Measurements from ENCODE around the gene SIGLEC11.
"Not testable (repeated sequence)": the region's sequence is repeated elsewhere in the genome, so short reads cannot be mapped to it uniquely, and the experiment has no call there.

The SIGLEC11 gene

DNA sequence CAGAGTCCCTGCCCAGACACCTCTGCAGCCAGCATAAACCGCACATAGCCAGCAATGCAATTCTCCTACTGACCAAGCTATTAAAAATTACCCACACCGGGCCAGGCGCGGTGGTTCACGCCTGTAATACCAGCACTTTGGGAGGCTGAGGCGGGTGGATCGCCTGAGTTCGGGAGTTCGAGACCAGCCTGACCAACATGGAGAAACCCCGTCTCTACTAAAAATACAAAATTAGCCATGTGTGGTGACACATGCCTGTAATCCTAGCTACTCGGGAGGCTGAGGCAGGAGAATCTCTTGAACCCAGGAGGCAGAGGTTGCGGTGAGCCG is 36.1 kb downstream of the SIGLEC11 start:
- not testable (repeated sequence) for DNase-seq

- DNase-seq = no peak
These were observed 36.7 kb downstream of the SIGLEC11 start for GRCh38 chr19:49924004-49924880.

DNA sequence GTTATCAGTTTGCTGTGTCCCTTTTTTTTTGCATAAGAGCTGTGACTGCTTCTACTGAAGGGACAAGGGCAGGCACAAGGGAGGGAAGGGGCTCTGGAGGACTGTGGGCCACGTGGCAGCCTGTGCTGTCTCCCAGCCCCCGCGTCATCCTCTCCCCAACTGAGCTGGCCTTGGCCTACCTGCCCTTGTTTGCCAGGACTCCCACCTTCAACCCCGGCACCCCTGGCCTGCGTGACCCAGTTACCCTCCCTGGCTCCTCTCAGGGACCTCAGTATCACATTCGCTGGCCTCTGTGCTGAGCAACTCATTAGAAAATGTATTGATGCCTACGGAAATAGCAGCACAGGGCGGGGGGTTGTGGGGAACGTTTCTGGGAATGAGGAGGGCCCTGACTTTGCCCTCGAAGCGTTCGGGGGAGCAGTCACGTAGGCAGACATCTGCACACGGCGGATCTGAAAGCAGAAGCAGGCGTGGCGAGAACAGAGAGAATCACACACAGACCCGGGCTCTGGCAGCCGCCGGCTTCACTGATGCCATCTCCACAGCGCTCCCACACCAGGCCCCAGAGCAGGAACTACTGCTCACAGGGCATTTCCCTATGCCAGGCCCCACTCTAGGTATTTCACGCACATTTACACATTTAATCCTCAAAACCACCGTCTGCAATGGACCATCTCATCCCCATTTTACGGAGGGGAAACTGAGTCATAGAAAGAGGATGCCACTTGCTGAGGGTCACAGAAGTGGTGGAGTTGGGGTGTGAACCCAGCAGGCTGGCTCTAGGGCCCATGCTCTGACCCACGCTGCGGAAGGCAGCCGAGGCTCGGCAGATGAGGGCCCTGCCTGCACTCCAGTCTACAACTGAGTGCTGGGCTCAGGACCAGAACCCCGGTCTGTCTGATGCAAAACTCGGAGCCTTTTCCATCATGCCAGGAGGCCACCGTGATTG is 37.6 kb downstream of the SIGLEC11 start:
- DNase-seq = no peak

DNA sequence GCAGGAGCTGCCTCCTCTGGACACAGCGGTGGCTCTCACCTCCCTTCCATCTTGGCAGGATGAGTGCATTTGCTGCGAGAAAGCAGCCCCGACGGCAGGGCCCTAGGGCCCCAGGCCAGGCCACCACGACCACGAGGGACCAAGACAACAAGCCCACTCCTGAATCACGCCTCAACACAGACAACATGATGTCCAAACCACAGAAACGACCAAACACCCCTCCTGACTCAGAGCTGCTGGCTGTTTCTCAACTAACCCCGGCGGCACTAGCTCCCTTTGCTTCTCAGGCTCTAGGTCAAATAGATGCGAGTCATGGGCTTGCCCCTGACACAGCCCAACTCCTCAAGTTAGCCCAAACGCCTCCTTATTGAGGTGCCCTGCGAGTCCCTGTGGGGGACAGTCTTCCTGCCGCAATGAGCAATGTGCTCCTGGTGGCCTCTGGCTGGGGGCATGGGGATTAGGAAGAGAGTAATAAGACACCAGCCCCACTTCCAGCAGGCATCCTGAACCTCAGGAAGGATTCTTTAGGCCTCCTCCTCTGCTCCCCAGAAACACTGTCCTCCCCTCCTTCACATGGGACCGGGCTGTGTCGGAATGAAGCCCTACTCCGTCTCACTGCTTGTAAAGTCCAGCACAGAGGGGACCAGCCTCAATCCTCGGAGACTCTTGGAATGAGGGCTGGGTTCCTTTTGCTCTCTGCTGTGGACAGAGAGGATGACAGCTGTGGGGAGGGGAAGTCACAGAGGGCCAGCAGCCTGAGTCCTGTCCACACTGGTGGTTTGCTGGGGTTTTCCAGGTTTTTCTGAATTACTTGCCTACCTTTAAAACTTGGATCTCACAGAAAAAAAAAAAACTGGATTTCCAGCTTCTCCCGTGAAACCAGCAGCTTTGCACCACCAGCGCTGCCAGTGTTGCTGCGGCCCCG is 38.8 kb downstream of the SIGLEC11 start:
- no peak for DNase-seq

- DNase-seq = no peak
These were observed 40.2 kb downstream of the SIGLEC11 start for GRCh38 chr19:49920624-49921363.

DNA sequence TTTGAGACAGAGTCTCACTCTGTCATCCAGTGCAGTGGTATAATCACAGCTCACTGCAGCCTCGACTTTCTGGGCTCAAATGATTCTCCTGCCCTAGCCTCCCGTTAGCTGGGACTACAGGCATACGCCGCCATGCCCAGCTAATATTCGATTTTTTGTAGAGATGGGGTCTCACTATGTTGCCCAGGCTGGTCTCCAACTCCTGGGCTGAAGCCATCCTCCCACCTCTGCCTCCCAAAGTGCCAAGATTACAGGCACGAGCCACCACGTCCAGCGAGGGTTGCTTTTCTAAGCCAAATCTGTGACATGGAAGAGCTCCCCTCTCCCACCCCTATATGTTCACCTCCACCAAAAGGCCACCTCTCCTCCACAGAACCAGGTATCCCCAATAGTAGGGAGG is 42.9 kb downstream of the SIGLEC11 start:
- DNase-seq = no peak

- DNase-seq = no peak
These were observed 43.9 kb downstream of the SIGLEC11 start for GRCh38 chr19:49916839-49917733.

DNA sequence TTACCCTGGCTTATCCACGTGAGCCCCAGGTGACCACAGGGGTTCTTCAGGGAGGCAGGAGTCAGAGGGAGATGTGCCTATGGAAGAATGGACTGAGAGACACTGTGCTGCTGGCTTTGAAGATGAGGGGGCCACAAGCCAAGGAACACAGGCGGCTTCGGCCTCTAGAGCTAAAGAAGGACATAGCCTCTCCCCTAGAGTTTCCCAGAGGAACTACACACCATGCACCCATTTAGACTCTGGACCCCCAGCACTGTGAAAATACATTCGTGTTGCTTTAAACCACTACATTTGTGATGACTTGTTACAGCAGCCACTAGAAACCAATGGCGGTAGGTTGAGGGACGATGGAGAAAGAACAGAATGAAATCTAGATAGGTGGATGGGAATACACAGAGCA is 45.7 kb downstream of the SIGLEC11 start:
- DNase-seq = no peak

DNA sequence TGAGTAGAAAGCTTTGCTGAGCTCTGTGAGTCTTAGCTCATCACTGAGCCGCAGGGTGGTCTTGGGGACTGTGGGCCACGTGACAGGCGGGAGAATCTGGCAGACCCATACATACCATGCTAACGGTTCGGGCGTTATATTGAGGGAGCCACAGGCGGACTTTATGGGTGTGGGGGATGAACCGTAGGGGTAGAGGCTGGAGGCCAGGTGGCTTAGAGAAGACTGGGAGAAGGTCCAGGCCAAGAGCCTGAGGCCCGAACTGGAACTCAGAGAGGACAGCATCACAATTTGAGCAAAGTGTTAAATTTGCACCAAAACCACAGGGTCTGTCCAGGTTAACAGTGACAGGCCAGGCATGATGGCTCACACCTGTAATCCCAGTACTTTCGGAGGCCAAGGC is 47.3 kb downstream of the SIGLEC11 start:
- DNase-seq = no peak

GRCh38 chr19:49912965-49913685 is 47.8 kb downstream of the SIGLEC11 start:
- no peak for DNase-seq

GRCh38 chr19:49911381-49912145 is 49.4 kb downstream of the SIGLEC11 start:
- peak; percentile 31 for DNase-seq

DNA sequence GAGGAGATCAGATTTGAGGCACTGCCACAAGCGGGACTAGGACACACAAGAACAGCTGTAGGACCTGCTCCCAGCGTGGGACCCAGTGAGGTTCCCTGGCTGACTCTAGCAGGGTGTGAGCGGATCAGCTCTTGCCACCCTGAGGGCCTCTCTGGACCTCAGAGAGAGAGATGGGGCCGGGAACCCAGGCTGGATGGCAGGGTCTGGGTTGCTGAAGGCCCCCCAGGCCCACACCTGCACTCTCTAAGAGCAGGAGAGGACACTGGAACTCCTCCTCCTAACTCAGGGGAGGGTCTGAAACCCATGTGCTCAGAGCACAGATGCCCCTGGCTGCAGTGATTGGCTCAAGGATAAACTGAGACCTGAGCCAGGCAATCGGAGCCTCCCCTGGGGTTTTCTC is 50.8 kb downstream of the SIGLEC11 start:
- DNase-seq = no peak

DNA sequence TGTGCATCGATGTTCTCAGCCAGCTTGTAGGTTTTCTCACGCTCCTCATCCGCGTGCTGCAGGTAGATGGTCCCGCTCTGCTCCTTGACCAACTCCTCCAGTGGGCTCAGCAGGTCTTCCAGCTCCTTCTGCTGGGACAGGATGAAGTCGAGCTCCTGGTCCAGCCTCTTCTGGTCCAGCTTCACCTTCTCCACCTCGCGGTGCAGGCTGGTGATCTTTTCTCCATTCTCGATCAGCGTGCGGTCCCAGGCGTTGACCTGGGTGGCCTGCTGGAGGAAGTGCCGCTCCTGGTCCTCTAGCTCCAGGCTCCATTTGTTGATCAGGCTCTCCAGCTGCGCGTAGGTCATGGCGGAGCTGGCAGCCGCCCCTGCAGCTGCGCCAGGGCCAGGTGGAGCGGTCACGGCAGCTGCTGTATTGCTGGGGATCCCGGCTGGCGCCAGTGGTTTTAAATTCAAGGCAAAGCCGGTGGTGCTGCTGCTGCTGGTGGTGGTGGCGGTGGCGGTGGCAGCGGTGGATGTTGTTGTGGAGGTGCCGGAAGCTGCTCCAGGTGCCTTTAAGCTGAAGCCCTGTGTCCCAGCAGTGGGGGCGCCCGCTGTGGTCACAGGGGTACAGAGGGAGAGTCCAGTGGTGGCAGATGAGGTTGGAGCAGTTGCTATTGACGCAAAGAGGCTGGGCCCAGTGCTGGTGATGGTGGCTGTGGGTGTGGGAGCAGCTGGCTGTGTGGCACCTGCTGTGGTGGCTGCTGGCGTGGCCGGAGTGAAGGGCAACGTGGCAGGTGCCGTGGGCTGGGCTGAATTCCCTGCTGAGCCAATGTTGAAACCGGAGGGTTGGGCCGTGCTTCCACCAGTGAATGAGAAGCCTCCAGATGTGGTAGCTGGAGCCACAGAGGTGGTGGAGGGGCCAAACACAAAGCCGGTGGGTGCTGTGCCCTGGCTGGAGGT is 52.2 kb downstream of the SIGLEC11 start:
- DNase-seq = no peak

- DNase-seq = no peak
These were observed 53.1 kb downstream of the SIGLEC11 start for GRCh38 chr19:49907745-49908446.

- DNase-seq = no peak
These were observed 54.0 kb downstream of the SIGLEC11 start for GRCh38 chr19:49906879-49907564.

- DNase-seq = no peak
These were observed 56.8 kb downstream of the SIGLEC11 start for GRCh38 chr19:49904136-49904535.
